ENCODE data around the gene SESTD1.
A peak's percentile ranks its signal among the peaks of the same experiment; 100 is the strongest.
"Not testable (repeated sequence)": the region's sequence is repeated elsewhere in the genome, so short reads cannot be mapped to it uniquely, and the experiment has no call there.

SESTD1 gene

DNA sequence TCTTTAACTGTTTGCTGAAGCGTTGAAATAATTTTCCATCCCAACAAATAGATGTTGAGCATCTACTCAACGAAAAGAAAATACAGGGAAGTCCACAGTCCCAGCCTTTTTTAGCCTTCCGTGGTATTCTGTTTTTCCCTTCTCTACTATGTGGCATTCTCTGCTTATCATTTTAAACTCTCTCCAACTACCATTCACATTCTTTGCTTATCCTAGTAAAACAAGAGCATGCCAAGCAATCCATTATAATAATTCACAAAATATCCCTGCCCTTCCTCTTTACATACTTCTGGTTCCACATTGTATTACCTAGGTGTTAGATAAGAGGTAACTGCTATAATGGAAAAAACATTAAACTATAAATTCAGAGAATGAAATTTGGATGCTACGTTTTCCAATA lies 1.6 kb upstream of the SESTD1 start:
- DNase-seq (ENCODE audit: low read depth in 2 of 2): no peak

DNA sequence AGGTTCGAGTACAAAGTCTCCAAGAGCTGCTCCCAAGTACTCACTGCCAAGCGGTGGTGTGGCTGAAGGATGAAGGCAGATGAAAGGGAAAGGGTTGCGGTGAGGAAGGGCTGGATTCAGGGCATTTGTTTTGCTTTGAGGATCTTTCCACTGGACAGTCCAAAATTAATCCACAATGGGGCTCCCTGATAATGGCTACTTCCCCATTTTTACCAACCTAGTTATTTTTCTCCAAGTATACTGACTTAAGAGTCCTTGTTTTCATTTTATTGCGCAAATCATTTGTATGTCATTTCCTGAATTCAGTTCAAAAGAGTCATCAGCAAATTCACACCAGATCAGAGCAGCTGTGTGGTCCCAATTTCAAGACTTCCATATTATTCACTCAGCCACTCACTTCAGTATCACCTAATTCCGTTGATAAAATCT lies 464 bp upstream of the SESTD1 start:
- DNase-seq (ENCODE audit: low read depth in 2 of 2): no peak

DNA sequence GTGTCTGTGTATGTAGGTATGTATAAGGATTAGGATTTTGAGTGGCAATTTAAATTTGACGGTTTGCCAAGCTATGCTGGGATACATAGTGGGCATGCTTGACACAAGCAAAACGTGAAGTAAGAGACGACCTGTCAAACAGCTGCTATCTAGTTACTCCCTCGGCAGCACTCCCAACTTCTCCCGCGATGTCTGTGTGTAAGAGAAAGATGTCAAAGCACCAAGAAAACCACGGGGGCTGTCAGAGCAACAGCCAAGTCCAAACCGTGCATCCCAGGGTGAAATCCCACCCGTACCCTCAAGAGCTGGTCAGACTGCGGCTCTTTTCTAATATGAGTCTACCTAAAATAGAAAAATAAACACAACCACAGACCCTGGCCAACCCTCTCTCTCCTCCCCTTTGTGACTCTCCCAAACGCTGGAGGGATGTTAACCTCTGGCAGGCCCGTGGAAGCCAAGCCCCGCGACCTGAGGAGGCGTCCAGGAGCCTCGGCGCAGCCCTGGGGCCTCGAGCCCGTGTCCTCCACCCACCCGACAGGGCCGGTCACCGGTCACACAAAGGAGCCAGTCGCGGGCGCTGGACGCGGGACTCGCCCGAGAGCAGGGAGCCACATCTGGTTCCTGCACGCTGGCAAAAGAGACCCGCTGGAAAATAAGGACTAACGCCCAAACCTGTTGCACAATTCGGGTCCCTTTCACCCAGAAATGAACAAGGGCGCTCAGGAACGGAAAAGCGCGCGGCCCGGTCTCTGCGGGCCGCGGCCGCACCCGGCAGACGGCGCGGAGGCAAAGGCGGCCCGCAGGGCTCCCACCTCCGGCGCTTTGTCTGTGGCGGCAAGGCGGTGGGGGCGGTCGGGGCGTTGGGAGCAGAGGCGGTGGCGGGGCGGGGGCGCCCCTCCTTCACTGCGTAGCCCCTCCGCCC lies 925 bp downstream of the SESTD1 start:
- no peak for DNase-seq (ENCODE audit: low read depth in 2 of 2)

DNA sequence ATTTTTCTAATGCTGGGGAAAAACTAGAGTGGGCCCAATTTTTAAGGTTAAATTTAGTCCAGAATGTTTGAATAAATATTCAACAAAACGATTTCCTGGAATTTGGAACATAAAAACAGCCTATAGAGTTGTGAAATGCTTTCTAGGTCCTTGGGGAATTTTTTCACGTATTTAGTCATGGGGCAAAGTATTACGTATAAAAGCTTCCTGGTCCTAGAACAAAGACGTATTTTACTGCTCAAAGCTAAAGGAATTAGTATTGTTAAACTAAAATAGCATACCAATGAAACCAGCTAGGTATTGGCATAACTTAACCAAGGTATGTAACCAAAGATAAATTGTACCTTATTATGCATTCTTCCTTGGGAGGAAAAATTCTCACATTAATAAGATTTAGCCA lies 1.6 kb downstream of the SESTD1 start:
- DNase-seq (ENCODE audit: low read depth in 2 of 2): peak in 1 of 2 experiments; percentile 41

DNA sequence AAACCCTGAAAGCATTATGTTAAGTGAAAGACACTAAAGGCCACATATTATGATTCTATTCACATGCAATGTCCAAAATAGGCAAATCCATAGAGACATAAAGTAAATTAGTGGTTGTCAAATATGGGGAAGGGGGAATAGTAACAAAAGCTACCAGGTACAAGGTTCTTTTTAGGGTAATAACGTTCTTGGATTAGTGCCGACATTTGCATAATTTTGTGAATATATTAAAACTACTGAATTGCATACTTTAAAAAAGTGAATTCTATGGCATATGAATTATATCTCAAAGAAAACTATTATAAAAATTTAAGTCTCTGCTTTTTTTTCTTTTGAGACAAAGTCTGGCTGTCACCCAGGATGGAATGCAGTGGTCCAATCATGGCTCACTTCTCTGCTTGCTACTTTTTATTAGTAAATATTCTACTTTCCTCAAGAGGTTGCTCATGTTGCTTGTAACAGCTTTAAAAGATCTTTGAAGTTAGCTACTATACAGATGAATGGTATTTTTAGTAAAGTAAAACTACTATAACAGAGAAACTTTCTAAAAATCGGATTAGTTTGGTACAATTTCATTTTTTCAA lies 2.5 kb downstream of the SESTD1 start:
- no peak for DNase-seq (ENCODE audit: low read depth in 2 of 2)

DNA sequence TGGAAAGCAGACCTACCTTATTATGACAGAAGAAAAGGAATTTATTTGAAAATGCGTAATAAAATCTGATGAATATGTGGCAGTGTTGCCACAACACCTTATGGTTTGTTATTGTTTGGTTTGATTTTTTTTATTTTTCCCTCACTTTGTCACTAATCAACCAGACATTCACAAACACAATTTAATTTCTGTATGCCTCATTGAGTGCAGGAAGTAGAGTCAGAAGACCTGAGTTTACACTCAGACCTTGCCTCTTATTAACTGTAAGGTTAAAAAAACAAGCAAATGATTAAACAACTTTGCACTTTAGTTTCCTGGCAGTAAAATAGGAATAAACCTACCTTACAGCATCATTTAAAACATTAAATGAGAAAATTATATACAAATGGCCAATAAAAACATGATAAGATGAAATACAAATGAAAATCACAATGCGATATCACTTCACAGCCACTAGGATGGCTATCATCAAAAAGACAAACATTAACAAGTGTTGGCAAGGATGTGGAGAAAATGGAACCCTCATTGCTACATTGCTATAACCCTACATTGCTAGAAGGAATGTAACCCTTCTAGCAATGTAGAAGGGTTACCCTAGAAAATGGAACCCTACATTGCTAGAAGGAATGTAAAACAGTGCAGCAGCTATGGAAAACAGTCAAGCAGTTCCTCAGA lies 3.3 kb downstream of the SESTD1 start:
- no peak for DNase-seq (ENCODE audit: low read depth in 2 of 2)

DNA sequence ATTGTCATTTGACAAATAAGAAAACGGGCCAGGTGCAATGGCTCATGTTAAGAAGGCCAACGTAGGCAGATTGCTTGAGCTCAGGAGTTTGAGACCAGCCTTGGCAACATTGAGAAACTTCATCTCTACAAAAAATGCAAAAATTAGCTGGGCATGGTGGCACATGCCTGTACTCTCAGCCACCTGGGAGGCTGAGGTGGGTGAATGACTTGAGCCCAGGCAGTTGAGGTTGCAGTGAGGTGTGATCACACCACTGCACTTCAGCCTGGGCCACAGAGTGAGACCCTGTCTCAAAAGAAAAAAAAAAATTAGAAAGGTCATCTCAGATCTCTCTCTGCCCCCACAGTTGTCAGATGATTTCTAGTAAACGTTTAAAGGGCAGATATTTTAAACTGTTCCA lies 4.4 kb downstream of the SESTD1 start:
- no peak for DNase-seq (ENCODE audit: low read depth in 2 of 2)

DNA sequence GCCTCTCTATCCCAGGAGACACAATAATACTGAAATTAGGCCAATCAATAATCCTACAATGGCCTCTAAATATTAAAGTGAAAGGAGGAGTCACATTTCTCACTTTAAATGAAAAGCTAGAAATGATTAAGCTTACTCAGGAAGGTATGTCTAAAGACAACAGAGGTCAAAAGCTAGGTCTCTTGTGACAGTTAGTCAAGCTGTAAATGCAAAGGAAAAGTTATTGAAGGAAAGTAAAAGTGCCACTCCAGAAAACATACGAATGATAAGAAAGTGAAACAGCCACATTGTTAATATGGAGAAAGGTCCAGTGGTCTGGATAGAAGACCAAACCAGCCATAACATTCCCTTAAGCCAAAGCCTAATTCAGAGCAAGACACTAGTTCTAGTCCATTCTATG lies 9.5 kb downstream of the SESTD1 start:
- no peak for DNase-seq (ENCODE audit: low read depth in 2 of 2)

DNA sequence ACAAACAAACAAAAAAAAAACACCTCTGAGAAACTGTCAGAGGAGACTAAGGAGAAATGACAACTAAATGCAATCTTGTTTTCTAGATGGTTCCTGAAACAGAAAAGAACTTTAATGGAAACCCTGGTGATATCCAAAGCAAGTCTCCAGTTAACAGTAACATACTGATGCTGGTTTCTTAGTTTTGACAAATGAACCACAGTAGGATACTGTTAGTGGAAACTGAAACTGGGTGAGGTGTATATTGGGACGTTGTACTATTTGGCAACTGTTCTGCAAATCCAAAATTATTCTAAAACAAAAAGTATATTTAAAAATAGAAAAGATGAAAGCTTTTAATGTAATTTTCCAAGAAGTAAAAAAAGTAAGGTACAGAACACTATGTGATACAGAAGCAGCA lies 11.4 kb downstream of the SESTD1 start:
- DNase-seq (ENCODE audit: low read depth in 2 of 2): no peak

DNA sequence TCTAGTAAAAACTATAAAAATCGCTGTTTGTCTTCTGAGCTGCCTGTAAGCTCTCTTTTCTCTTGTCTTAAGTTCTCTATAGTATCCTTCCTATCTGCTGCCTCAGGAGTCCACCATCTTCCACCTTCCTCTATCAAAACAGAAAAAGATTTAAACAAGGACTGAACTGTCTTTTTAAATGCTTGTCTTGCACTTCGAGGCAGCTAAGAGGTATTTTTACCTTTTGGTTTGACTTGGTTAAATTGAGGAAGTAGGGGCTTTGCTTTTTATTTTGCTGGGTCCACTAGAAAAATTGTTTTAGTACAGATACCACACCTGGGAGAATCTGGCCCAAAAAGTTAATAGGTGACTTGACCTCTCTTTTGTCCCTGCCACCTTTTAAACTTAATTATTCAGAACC lies 12.2 kb downstream of the SESTD1 start:
- DNase-seq (ENCODE audit: low read depth in 2 of 2): no peak

DNA sequence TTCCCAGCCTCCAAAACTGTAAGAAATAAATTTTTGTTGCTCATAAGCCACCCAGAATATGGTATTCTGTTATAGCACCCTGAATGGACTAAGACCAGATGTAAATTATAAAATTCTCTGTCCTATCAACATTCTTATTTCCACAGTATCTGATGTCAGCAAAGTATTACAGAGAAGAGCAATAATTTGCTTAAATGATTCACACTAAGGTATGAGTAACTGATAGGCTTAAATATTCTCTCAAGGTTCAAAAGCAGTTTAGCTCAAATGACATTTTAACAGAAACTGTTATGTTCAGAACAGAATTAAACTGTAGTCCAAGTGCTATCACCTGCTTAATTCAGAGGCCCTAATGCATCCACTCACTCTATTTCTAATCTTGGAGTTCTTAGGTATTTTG lies 12.8 kb downstream of the SESTD1 start:
- no peak for DNase-seq (ENCODE audit: low read depth in 2 of 2)

DNA sequence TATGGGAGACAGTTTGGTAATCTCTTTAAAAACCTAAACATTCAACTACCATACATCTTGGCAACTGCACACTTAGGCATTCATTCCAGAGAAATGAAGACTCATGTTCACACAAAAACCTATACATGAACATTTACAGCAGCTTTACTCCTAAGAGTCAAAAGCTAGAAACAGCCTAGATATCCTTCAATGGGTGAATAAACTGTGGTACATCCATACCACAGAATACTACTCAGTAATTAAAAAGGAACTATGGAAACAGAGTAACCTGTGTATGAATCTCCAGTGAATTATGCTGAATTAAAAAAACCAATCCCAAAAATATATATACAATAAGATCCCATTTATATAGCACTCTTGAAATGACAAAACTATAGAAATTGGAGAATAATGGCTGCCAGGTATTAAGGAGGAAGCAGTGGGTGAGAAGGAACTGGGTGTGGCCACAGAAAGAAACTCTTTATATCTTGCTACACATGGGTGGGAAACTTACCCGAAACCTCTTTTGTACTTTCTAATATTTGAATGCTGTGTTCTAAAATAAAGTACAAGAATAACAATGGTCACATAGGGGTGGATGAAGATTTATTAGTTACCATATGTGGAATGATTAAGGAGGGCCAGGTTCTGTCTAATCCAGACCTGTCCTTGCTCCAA lies 13.7 kb downstream of the SESTD1 start:
- no peak for DNase-seq (ENCODE audit: low read depth in 2 of 2)

DNA sequence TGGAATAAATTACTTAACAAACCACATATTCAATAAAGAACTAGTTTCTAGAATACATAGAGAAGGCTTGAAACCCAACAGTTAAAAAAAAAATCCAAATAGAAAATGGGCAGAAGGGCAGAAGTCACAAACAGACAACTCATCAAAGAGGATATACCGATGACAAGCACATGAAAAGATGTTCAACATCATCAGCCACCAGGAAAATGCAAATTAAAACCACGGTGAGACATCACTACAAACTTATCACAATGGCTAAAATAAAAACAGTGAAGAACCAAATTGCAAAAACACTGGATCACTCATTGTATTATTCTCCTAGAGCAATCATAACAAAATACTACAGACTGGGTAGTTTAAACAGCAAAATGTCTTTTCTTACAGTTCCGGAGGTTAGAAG lies 14.5 kb downstream of the SESTD1 start:
- no peak for DNase-seq (ENCODE audit: low read depth in 2 of 2)

DNA sequence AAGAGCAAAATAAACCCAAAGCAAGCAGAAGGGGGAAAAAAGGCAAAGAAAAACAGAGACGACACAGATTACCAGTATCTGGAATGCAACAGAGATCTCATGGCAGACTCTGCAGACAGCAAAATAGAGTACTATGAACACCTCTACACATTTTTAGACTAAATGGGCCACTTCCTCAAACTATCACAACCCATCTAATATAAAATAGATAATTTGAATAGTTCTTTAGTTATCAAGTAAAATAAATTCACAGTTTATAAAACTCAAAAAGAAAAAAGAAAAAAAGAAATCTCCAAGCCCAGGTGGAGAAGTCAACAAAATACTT lies 16.6 kb downstream of the SESTD1 start:
- no peak for DNase-seq (ENCODE audit: low read depth in 2 of 2)

DNA sequence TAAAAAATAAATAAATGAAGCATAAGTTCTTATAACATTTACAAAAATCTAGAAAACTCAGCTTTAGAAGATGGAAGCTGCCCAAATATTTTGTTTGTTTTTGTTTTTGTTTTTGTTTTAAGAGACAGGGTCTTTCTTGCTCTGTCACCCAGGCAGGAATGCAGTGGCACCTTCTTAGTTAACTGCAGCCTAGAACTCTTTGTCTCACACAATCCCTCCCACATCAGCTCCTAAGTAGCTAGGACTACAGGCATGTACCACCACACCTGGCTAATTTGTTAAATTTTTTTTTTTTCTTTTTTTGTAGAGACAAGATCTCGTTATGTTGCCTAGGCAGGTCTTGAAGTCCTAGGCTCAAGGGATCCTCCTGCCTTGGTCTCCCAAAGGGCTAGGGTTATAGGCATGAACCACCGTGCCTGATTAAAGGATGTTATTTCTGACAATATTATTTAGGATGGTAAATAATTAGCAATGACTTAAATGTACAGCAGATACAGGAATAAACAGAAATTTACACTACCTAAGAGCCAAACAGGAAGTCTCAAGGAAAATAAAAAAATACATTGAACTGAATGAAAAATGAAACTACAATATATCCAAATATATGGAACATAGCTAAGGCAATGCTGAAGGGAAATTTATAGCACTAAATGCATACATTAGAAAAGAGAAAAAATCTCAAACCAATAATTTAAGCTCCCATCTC lies 17.2 kb downstream of the SESTD1 start:
- DNase-seq (ENCODE audit: low read depth in 2 of 2): no peak

DNA sequence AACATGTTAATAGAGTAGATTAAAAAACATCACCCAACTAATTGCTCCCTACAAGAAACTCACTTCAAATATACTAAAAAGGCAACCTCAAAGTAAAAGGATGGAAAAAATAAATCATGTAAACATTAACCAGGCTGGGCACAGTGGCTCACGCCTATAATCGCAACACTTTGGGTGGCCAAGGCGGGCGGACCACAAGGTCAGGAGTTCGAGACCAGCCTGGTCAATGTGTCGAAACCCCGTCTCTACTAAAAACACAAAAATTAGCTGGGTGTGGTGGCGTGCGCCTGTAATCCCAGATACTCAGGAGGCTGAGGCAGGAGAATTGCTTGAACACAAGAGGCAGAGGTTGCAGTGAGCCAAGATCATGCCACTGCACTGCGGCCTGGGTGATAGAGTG lies 18.8 kb downstream of the SESTD1 start:
- DNase-seq (ENCODE audit: low read depth in 2 of 2): not testable (repeated sequence)

DNA sequence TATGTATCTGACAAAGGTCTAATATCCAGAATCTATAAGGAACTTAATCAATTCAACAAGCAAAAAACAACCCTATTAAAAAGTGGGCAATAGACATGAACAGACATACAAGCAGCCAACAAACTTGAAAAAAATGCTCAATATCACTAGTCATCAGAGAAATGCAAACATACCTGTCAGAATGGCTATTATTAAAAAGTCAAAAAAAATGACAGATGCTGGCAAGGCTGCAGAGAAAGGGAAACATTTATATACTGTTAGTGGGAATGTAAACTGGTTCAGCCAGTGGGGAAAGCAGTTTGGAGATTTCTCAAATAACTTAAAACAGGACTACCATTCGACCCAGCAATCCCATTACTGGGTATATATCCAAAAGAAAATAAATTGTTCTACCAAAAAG lies 21.6 kb downstream of the SESTD1 start:
- no peak for DNase-seq (ENCODE audit: low read depth in 2 of 2)

DNA sequence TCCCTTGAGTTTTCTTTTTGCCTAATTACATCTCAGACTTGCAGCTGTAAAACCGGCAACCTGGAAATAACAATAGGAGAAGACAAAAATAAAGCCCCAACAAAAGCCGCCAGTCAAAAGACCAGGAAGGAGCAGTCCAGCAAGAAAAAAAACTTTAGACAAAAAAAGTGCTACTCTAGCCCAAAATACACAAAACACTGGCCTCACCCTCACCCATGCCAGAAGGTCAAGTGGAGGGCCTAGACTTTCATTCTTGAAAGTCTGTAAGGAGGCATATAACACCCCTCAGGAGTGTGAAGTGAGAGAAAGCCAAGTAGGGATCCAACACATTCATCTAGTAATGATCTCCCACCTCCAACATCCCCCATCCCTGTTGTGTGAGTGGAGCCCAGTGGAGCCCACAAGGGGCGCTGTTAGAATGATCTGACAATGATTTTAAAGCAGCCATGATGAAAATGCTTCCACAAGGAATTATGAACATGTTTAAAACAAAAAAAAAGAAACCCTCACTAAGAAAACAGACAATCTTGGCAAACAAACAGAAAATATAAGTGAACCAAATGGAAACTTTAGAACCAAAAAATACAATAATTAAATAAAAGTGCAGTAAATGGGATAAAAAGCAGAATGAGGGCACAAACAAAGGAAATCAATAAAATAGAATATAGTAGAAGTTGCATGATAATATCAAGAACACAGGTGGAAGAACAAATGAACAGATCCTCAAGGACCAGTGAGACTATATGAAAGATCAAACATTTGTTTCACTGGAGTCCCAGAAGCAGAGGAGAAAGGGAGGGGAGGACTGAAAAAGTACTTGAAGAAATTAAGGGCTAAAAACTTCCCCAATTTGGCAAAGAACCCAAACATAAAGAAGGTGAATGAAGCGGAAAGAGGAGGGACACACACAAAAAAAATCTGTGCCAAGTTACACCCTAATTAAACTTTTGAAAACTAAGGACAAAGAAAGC lies 23.9 kb downstream of the SESTD1 start:
- DNase-seq (ENCODE audit: low read depth in 2 of 2): no peak

DNA sequence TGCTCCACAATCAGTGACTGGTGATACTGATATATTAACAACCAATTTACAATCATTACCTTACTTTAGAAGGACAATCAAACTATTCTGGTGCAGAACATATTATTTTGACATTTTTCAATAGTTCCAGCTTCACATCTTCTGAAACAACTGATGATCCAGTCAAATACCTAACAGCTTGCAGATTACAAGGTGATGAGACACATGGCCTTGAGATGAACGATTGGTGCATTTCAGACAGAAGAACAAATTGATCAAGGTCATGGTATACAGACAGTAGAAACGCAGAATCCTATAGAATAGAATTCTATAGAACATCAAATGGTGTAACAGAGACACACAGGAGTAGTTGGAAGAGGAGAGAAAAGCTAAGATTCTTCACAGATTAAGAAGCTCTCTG lies 24.8 kb downstream of the SESTD1 start:
- no peak for DNase-seq (ENCODE audit: low read depth in 2 of 2)

DNA sequence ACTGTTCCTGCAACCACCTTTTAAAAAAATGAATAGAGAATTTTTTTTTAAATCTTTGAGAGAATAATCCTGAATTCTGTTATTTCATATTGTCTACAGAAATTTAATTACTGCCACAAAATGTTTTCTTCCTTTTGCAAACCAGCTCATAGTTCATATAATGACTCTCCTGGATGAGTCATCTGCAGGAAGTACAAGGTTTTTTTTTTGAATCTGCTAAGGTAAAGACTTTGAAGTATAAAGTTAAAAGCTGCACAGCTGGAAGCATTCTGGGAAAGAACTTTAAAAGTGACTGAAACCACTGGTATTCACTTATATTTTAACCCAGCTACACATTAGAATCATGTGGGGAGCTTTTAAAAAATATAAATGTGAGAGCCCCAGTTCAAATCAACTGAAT lies 25.4 kb downstream of the SESTD1 start:
- DNase-seq (ENCODE audit: low read depth in 2 of 2): no peak

DNA sequence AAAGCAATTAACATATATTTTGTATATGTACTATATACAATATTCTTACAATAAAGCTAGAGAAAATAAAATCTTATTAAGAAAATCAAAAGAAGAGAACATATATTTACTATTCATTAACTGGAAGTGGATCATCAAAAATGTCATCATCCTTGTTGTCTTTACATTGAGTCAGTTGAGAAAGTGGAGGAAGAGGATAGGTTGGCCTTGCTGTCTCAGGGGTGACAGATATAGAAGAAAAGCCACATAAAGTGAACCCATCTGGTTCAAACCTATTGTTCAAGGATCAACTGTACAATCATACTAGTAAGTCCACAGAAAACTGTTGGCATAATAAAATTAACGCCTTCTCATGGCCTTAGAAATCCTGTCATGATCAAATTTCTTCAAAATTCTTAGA lies 26.6 kb downstream of the SESTD1 start:
- DNase-seq (ENCODE audit: low read depth in 2 of 2): no peak
